Stimulated activated CD4-positive, alpha-beta T cell treated with anti-CD3 and anti-CD28 coated beads, Interleukin-2, amount 100 ng/mL, for 4 hours (primary cell): Measurements from ENCODE around the gene PMAIP1.
A peak's percentile ranks its signal among the peaks of the same experiment; 100 is the strongest.
"Not testable (repeated sequence)": the region's sequence is repeated elsewhere in the genome, so short reads cannot be mapped to it uniquely, and the experiment has no call there.

Source experiments
- DNase-seq: peaks from one replicate; pipeline ENCODE4 v3.0.0-alpha.2; 2020; ENCODE audit warnings: low read depth

PMAIP1 gene

GRCh38 chr18:59885579-59886163, 14.1 kb upstream of the PMAIP1 start:
- peak; percentile 32 for DNase-seq

DNA sequence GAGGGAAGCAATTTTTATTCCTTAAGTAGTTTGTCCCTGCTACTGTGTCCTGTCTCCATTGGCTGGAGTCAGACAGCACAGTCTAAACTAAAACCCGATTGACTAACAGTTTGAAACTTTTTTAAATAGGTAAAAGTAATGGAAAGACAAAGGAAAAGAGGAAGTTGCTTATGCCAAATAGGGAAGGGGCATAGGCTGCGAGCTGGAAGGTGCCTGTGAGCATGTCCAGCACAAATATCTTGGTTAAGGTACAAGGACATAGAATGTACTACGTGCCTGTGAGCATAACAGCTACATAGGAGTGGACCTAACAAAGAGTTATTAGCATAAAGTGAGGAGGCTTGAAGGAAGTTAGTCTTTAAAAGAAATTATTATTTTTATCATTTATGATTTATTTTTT, 13.4 kb upstream of the PMAIP1 start:
- DNase-seq: not testable (repeated sequence)

DNA sequence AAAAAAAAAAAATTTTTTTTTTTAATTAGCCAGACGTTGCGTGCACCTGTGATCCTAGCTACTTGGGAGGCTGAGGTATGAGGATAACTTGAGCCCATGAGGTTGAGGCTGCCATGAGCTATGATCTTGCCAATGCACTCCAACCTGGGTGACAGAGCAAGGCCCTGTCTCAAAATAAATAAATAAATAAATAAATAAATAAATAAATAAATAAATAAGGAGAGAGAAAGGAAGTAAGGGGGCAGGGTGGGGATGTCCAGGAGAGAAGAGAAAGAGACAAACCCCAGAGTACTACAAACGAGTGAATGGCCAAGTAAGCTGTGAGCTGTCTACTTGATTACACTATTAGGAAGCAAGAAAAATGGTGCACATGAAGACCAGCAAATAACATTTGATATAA, 7.7 kb upstream of the PMAIP1 start:
- no peak for DNase-seq

DNA sequence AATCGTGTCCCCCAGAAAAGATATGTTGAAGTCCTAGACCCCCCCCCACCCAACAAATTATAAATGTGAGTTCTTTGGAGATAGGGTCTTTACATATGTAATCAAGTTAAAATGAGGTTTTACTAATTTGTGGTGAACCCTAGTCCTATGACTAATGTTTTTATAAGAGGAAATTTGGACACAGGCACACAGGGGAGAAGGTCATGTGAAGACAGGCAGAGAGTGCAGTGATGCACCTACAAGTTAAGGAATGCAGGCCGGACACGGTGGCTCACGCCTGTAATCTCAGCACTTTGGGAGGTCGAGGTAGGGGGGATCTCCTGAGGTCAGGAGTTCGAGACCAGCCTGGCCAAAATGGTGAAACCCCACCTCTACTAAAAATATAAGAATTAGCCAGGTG, 5.8 kb upstream of the PMAIP1 start:
- no peak for DNase-seq

DNA sequence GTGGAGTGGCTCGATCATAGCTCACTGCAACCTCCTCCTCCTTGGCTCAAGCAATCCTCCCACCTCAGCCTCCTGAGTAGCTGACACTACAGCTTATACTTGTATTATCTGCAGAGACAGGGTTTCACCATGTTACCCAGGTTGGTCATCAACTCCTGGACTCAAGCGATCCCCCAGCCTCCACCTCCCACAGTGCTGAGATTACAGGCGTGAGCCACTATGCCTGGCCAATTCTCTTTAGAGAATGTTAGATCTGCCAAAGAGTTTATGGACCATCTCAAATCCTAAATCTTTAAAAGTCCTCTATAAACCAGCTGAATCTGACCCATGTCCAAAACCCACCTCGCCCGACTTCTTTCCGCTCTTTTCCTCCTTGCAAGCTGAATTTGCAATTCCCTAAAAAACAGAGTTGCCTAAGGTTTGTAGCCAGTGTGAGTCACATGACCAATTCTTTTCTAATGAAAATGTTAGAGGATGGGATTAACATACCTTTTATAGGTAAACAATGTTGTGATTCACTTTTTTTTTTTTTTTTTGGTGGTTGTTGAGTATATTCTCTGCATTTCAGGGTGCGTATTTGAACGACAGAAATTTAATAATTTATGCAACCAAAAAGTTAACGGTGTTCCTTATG, 2.4 kb upstream of the PMAIP1 start:
- DNase-seq: no peak

GRCh38 chr18:59898093-59898492, 1.7 kb upstream of the PMAIP1 start:
- DNase-seq: no peak

DNA sequence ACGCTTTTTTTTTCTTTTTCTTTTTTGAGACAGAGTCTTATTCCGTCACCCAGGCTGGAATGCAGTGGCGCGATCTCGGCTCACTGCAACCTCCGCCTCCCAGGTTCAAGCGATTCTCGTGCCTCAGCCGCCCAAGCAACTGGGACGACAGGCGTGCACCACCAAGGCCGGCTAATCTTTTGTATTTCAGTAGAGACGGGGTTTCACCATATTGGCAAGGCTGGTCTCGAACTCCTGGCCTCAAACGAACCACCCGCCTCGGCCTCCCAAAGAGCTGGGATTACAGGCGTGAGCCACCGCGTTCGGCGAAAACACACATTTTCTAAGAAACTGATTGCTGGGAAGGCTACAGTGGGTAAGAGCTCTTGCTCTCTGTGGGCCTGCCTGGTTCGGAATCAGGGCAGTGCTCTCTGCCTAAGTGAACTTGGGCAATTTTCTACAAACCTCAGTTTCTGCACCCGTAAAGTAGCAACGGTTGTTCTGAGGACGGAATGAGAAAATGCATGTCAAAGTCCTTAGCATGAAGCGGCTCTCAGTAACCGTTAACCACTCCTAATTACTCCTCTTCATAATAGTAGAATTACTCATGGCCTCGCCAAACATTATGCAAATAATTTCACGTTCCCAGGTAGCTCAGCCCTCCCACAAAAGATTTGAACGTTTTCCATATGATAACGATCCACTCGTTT, 1.0 kb upstream of the PMAIP1 start:
- no peak for DNase-seq

DNA sequence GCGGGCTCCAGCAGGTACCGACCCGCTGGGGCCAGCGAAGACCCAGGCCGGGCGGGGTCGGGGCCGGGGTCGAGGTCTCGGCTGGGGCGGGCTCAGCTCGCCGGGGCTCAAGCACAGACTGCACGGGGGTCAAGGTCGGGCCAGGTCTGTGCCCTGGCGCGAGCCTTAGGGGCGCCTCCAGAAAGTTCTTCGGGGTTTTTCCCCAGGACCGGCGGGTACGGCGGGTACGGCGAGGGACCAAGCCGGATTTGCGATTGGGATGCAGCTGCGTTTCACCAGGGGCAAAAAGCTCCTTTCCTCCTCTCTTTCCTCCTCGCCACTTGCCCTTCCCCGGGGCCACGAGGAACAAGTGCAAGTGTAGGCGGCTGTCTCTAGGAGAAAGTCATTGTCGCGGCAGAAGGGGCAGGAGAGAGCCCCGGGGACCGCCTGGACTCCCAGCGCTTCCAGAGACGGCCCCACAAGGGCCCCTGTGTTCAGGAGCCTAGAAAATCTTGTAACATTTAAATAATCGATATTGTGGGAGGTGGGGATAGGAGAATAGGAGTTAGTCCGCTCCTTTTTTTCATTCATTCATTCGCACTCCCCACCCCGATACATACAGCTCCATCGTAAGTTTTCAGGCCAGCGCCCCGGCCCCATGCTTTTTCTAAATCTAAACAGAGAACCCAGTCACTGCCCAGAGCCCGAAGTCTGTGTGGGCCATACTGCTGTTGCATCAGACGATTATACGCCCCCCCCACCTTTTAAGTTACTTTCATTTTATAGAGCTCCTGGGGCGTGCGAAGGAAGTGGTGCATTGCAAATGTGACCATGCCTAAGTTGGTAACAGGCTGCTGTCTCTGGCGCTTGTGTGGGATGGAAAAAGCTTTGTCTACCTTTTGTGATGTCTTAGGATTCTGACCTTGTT, 679 bp downstream of the PMAIP1 start:
- DNase-seq: peak; percentile 69

- no peak for DNase-seq
Observed at GRCh38 chr18:59902131-59902992, 2.6 kb downstream of the PMAIP1 start.

GRCh38 chr18:59902993-59903610, 3.3 kb downstream of the PMAIP1 start:
- DNase-seq: no peak

DNA sequence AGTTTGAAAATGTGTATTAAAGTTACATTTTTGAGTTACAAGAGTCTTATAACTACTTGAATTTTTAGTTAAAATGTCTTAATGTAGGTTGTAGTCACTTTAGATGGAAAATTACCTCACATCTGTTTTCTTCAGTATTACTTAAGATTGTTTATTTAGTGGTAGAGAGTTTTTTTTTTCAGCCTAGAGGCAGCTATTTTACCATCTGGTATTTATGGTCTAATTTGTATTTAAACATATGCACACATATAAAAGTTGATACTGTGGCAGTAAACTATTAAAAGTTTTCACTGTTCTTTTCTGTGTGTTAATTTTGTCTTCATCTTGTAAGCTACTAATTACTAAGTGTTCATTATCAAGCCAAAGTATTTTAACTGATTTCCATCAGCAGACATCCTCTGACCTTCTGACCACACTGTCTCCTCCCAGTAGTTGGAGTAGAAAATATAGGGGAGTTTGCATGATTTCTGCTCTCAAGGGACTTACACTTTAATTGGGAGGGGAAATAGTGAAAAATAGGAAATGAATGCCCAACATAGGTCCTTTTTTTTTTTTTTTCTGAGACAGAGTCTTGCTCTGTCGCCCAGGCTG, 4.3 kb downstream of the PMAIP1 start:
- no peak for DNase-seq

DNA sequence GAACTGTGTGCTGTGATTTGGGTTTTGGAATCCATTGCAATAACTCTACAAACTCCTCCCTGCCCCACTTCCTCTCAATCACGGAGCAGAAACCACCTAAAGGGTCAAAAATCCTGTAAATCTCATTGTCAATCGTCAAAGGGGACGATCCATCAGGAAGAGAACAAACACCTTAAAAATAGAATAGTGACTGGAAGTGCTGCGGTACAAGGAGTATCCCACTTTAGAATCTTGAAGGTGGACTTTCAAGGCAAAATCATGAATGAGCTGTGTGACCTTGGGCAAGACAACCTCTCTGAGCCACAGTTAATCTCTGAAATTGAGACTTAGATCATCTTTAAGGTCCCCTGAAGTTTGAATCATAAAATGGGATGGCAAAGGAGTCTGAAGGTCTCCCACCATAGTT, 5.9 kb downstream of the PMAIP1 start:
- DNase-seq: no peak

- DNase-seq: no peak
Observed at GRCh38 chr18:59906203-59906602, 6.4 kb downstream of the PMAIP1 start.

DNA sequence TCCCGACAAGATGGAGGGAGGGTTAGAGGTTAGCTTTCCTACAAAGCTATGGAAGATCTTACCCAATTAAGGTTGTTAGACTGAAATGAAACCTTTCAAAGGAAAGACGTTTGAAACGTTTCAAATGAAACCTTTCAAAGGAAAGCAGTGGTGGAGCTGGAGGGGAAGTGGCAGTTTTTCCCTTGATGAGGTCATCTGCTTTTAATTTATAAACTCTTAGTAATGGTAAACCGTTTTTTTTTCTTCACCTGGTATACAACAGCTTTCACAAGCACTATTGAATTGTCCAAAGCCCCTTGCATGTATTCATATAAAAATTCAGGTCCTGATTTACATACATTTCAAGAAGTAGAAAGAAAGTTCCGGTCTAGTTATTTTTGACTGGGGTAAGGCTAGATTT, 7.4 kb downstream of the PMAIP1 start:
- no peak for DNase-seq

DNA sequence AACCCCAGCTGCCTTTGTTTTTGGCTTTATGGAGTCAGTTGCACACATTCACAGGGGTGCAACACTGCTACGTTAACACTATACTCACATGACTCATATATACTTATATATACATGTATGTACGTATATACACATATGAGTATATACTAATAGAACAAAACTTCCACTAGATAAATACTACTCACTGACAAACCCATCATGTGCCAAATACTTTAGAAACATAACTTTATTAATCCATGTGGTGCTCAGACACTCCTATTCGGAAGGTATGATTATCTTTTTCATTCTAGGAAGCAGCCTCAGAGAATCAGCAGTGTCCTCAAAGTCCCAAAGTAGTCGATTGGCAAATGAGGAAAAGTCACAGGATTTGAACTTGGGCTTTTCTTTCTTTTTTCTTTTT, 7.9 kb downstream of the PMAIP1 start:
- no peak for DNase-seq

GRCh38 chr18:59908799-59909198, 9.0 kb downstream of the PMAIP1 start:
- no peak for DNase-seq

DNA sequence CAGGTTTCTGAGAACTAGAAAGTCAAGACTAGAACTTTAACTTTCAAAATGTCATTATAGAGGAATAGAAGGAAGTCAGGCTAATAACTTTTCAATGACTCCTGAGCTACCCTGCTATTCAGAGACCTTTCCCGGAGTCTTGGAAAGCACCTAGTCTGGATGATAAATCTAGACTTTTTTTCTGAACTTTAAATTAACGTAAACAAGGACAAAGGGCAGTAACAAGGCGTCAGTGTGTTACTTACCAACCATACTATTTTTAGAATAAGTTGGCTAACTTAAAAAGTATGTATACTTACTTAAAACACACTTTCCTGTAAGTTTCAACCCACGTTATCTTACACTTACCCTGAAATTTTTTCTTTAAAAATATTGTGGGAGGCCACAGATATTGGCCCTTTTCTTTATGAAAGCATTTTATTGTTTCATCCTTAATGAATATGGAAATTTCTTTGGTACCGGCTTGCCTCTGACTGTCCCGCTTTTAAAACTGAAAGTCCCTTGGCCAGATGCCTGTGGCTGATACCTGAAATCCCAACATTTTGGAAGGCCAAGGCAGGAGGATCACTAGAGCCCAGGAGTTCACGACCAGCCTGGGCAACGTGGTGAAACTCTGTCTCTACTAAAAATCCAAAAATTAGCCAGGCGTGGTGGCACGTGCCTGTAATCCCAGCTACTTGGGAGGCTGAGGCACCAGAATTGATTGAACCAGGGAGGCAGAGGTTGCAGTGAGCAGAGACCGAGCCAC, 9.7 kb downstream of the PMAIP1 start:
- DNase-seq: no peak

DNA sequence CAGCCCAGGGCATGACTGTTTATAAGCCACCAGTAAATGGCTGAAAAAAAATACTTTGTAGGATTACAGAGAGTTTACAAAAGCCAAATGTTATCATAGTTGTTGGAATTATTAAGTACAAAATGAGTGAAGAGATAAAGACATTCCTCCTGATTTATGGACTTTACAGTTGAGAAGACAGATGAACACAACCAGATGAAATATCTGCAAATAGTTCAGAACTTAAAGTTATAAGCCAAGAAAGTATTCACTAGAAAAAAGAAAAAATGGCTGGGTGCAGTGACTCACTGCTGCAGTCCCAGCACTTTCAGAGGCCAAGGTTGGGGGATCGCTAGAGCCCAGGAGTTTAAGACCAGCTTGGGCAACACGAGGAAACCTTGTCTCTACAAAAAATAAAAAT, 11.2 kb downstream of the PMAIP1 start:
- no peak for DNase-seq

GRCh38 chr18:59911600-59911999, 11.8 kb downstream of the PMAIP1 start:
- no peak for DNase-seq

GRCh38 chr18:59912007-59912550, 12.3 kb downstream of the PMAIP1 start:
- no peak for DNase-seq
